H9 (cell line): ENCODE measurements around the gene ZNF562. TPM values are rescaled to one million over a fixed set of nuclear protein-coding genes. Genes with fewer than 3 reads are reported as not detected.
A peak's percentile ranks its signal among the peaks of the same experiment; 100 is the strongest.

Experiments
- DNase-seq: peaks from one replicate; pipeline ENCODE4 v3.0.0-alpha.2; 2017
- H2AFZ ChIP-seq: one replicate; pipeline ENCODE4 v1.6.1; 2013; ENCODE audit warnings: mild to moderate bottlenecking, low read length, control low read depth, moderate library complexity
- H2AK5ac ChIP-seq: 2 replicates; pipeline ENCODE4 v1.6.1; 2013; ENCODE audit warnings: low read length, control low read depth, mixed read lengths; ENCODE audit not compliant: insufficient read length
- H2BK120ac ChIP-seq: one replicate; pipeline ENCODE4 v1.6.1; 2013; ENCODE audit warnings: low read depth, mild to moderate bottlenecking, low read length, control low read depth, inconsistent platforms; ENCODE audit not compliant: poor library complexity, severe bottlenecking
- H2BK12ac ChIP-seq: 2 replicates; pipeline ENCODE4 v1.6.1; 2013; ENCODE audit warnings: low read length, control low read depth, mixed read lengths, low read depth; ENCODE audit not compliant: insufficient read length
- H2BK15ac ChIP-seq: 2 replicates; pipeline ENCODE4 v1.6.1; 2013; ENCODE audit warnings: low read depth, low read length, control low read depth
- H2BK20ac ChIP-seq: one replicate; pipeline ENCODE4 v1.6.1; 2013; ENCODE audit warnings: low read depth, mild to moderate bottlenecking, low read length, control low read depth, inconsistent platforms; ENCODE audit not compliant: poor library complexity, severe bottlenecking
- H2BK5ac ChIP-seq: 2 replicates; pipeline ENCODE4 v1.6.1; 2013; ENCODE audit warnings: low read length, control low read depth, mixed read lengths; ENCODE audit not compliant: insufficient read length
- H3K14ac ChIP-seq: 2 replicates; pipeline ENCODE4 v1.6.1; 2013; ENCODE audit warnings: low read length, control low read depth; ENCODE audit not compliant: insufficient read depth
- H3K18ac ChIP-seq: 2 replicates; pipeline ENCODE4 v1.6.1; 2013; ENCODE audit warnings: low read depth, mild to moderate bottlenecking, mixed read lengths, low read length, control low read depth; ENCODE audit not compliant: insufficient read length
- H3K23ac ChIP-seq: 2 replicates; pipeline ENCODE4 v1.6.1; 2013; ENCODE audit warnings: low read length, control low read depth, mixed read lengths, low read depth; ENCODE audit not compliant: insufficient read length
- H3K23me2 ChIP-seq: 2 replicates; pipeline ENCODE4 v1.6.1; 2013; ENCODE audit warnings: low read depth, mild to moderate bottlenecking, mixed read lengths, low read length, control low read depth; ENCODE audit not compliant: insufficient read length, poor library complexity, severe bottlenecking
- H3K27ac ChIP-seq: 2 replicates; pipeline ENCODE4 v1.5.1; 2013; ENCODE audit warnings: low read length, control low read depth, mixed read lengths, low read depth; ENCODE audit not compliant: insufficient read length
- H3K27me3 ChIP-seq: 2 replicates; pipeline ENCODE4 v1.6.1; 2013; ENCODE audit warnings: low read length, control low read depth, inconsistent platforms; ENCODE audit not compliant: insufficient read depth
- H3K4ac ChIP-seq: 2 replicates; pipeline ENCODE4 v1.6.1; 2013; ENCODE audit warnings: low read depth, mild to moderate bottlenecking, control low read depth, inconsistent platforms, low read length, moderate library complexity
- H3K4me1 ChIP-seq: 2 replicates; pipeline ENCODE4 v1.6.1; 2013; ENCODE audit warnings: low read length, control low read depth, inconsistent platforms; ENCODE audit not compliant: insufficient read depth
- H3K4me2 ChIP-seq: 2 replicates; pipeline ENCODE4 v1.6.1; 2013; ENCODE audit warnings: low read length, control low read depth, mixed read lengths; ENCODE audit not compliant: insufficient read length, insufficient read depth
- H3K56ac ChIP-seq: 2 replicates; pipeline ENCODE4 v1.6.1; 2013; ENCODE audit warnings: low read depth, mild to moderate bottlenecking, mixed read lengths, low read length, control low read depth; ENCODE audit not compliant: insufficient read length
- H3K79me1 ChIP-seq: 2 replicates; pipeline ENCODE4 v1.6.1; 2013; ENCODE audit warnings: low read depth, mild to moderate bottlenecking, moderate library complexity, low read length, control low read depth, inconsistent platforms; ENCODE audit not compliant: insufficient read depth, poor library complexity, severe bottlenecking
- H3K79me2 ChIP-seq: 2 replicates; pipeline ENCODE4 v1.6.1; 2013; ENCODE audit warnings: low read length, control low read depth, inconsistent platforms; ENCODE audit not compliant: insufficient read depth
- H3K9ac ChIP-seq: 2 replicates; pipeline ENCODE4 v1.6.1; 2013; ENCODE audit warnings: low read length, control low read depth, mixed read lengths; ENCODE audit not compliant: insufficient read length; ENCODE audit errors: extremely low read depth
- H3K9me3 ChIP-seq: one replicate; pipeline ENCODE4 v1.6.1; 2013; ENCODE audit warnings: low read depth, low read length, inconsistent platforms; ENCODE audit not compliant: control insufficient read depth
- H3T11ph ChIP-seq: one replicate; pipeline ENCODE4 v1.6.1; 2013; ENCODE audit warnings: mild to moderate bottlenecking, low read length, control low read depth, inconsistent platforms
- H4K20me1 ChIP-seq: one replicate; pipeline ENCODE4 v1.6.1; 2013; ENCODE audit not compliant: control insufficient read depth, insufficient read length, insufficient read depth
- H4K5ac ChIP-seq: 2 replicates; pipeline ENCODE4 v1.6.1; 2013; ENCODE audit warnings: low read depth, mild to moderate bottlenecking, mixed read lengths, low read length, control low read depth; ENCODE audit not compliant: insufficient read length
- H4K8ac ChIP-seq: replicated peaks from 2 replicates; pipeline ENCODE4 v1.6.1; 2013; ENCODE audit warnings: low read length, control low read depth, mixed read lengths, low read depth; ENCODE audit not compliant: insufficient read length
- H4K91ac ChIP-seq: 2 replicates; pipeline ENCODE4 v1.6.1; 2013; ENCODE audit warnings: low read depth, mild to moderate bottlenecking, moderate library complexity, mixed read lengths, low read length, control low read depth; ENCODE audit not compliant: insufficient read length
- H3K27ac Mint-ChIP-seq, 3 experiments: 2 replicates in 2 of 3; 3 replicates in 1 of 3; pipeline ENCODE4 v1.8.0; 2020 to 2021; ENCODE audit warnings: mixed read lengths in 3 of 3, mild to moderate bottlenecking in 1 of 3, moderate library complexity in 1 of 3
- H3K27me3 Mint-ChIP-seq: 2 replicates; pipeline ENCODE4 v1.8.0; 2021; ENCODE audit warnings: low read depth, mild to moderate bottlenecking, moderate library complexity, mixed read lengths
- H3K36me3 Mint-ChIP-seq, 3 experiments: 2 replicates in 2 of 3; 3 replicates in 1 of 3; pipeline ENCODE4 v1.8.0; 2020 to 2021; ENCODE audit warnings: low read depth in 3 of 3, mixed read lengths in 3 of 3; ENCODE audit not compliant: insufficient read depth in 1 of 3
- H3K4me1 Mint-ChIP-seq, 2 experiments: 2 replicates each; pipeline ENCODE4 v1.8.0; 2020; ENCODE audit warnings: mixed read lengths in 2 of 2
- H3K4me3 Mint-ChIP-seq, 2 experiments: 2 replicates in 1 of 2; 3 replicates in 1 of 2; pipeline ENCODE4 v1.8.0; 2020 to 2021; ENCODE audit warnings: mild to moderate bottlenecking in 2 of 2, mixed read lengths in 2 of 2, moderate library complexity in 1 of 2
- H3K9me3 Mint-ChIP-seq, 2 experiments: 2 replicates in 1 of 2; 3 replicates in 1 of 2; pipeline ENCODE4 v1.8.0; 2020; ENCODE audit warnings: mild to moderate bottlenecking in 2 of 2, mixed read lengths in 2 of 2, moderate library complexity in 1 of 2
- CTCF ChIP-seq: fragments of 200-600 bp; sonication (generic); conservative IDR thresholded peaks from 3 replicates; pipeline ENCODE4 v1.8.0; 2021; ENCODE audit warnings: antibody characterized with exemption, mild to moderate bottlenecking
- WGBS: extraction: QIAGEN DNeasy Blood & Tissue Kit; methylation state at CpG from one replicate; pipeline ENCODE4 v1.1.7; 2013; ENCODE audit warnings: missing lambda C conversion rate, low lambda C conversion rate, mixed read lengths; ENCODE audit not compliant: insufficient read length; ENCODE audit errors: extremely low coverage; 5-methylcytosine and 5-hydroxymethylcytosine counted together
- total RNA-seq: library from RNA; stranded (reverse); gene quantifications from 2 replicates; pipeline ENCODE4 v1.2.1, GENCODE V29; 2021

The ZNF562 gene
- total RNA-seq, 1 experiment from 2014 or later: 15.7 TPM

- H3K4me2 ChIP-seq: no peak overlapping the region
Measured at GRCh38 chr19:9650345-9650744, 24.6 kb downstream of the ZNF562 start.

More at GRCh38 chr19:9650345-9650744, 24.6 kb downstream of the ZNF562 start:
- Histone ChIP-seq H2BK12ac (no peak overlapping the region), H2AFZ (no peak overlapping the region), H2BK20ac (no peak overlapping the region), H3T11ph (no peak overlapping the region), H3K56ac (no peak overlapping the region), H3K18ac (no peak overlapping the region), H3K9ac (no peak overlapping the region), H3K4ac (no peak overlapping the region), H3K27ac (no peak overlapping the region), H3K79me1 (peaks cover 2% of the 10 kb centered on the region), H4K20me1 (no peaks in the 10 kb centered on the region), H3K27me3 (no peaks in the 10 kb centered on the region), H3K79me2 (no peaks in the 10 kb centered on the region), H3K14ac (no peak overlapping the region), H3K23ac (no peak overlapping the region), H3K23me2 (no peaks in the 10 kb centered on the region), H4K5ac (no peak overlapping the region), H2BK120ac (no peak overlapping the region), H3K9me3 (peaks cover 44% of the 10 kb centered on the region), H2BK5ac (no peak overlapping the region), H3K4me1 (peaks cover 2% of the 10 kb centered on the region; the same call in 1 of the 2 replicates), H4K91ac (no peak overlapping the region), H4K8ac (no peak overlapping the region), H2BK15ac (no peak overlapping the region), H2AK5ac (no peak overlapping the region)
- H3K27me3 Mint-ChIP-seq: no peaks in the 10 kb centered on the region
- no peak for TF ChIP-seq CTCF
- H3K9me3 Mint-ChIP-seq: peaks cover 46 to 58% of the 10 kb centered on the region in 2 experiments
- peaks cover 21% of the 10 kb centered on the region in 2 experiments for H3K4me1 Mint-ChIP-seq
- DNase-seq: no peak
- no CpG with 5 or more reads among the region's 5 CpGs for WGBS
- no peak overlapping the region; a peak in 1 of 7 replicates for H3K27ac Mint-ChIP-seq
- 0 out of 5 replicates have a peak overlapping the region, but pooled peaks of 1 of the 2 experiments have one; percentile 20 for H3K4me3 Mint-ChIP-seq
- H3K36me3 Mint-ChIP-seq: peaks cover 62 to 68% (median 67%) of the 10 kb centered on the region in 3 experiments
